Gastroesophageal sphincter (tissue), 3 donors: ENCODE measurements around the gene LTBP1.

Experiments used
- CTCF ChIP-seq, 4 experiments: fragments of 200-600 bp in 2 of 4; fragments of 450-650 bp in 2 of 4; sonication (generic) in 1 of 4; IDR thresholded peaks; one replicate each; pipeline ENCODE4 v1.5.1; 2017 to 2019; ENCODE audit warnings: antibody characterized with exemption in 4 of 4, mild to moderate bottlenecking in 2 of 4, moderate library complexity in 2 of 4
- POLR2A ChIP-seq, 2 donors: fragments of 450-650 bp; IDR thresholded peaks; one replicate each; pipeline ENCODE4 v1.6.1; 2017; ENCODE audit warnings: antibody characterized with exemption in 2 of 2, mild to moderate bottlenecking in 2 of 2, moderate library complexity in 1 of 2

DNA sequence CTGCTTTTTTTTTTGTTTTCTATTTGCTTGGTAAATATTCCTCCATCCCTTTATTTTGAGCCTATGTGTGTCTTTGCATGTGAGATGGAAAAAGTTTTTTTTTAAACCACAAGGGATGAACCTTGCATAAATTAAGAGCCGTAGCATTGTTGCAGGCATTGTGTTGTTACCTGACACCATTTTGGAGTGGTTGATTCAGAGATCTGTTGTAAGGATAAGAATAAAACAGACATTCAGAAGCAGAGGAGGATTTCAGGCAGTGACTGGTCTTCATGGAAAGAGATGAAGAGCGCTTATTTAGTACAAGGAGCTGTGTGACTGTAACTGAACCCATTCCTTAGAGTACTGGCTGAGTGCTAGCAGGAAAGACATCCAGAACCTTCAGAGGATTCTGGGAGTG, 101.2 kb downstream of the LTBP1 start:
- TF ChIP-seq POLR2A (IDR thresholded peaks at IDR 0.05): no peak
- TF ChIP-seq CTCF (IDR thresholded peaks at IDR 0.05): no peak
